ENCODE data around the gene ANO1. TPM values are rescaled to one million over a fixed set of nuclear protein-coding genes. Genes with fewer than 3 reads are reported as not detected.

Gene ANO1
- total RNA-seq, 1 donor from 2014 or later, result under 0.01 TPM

DNA sequence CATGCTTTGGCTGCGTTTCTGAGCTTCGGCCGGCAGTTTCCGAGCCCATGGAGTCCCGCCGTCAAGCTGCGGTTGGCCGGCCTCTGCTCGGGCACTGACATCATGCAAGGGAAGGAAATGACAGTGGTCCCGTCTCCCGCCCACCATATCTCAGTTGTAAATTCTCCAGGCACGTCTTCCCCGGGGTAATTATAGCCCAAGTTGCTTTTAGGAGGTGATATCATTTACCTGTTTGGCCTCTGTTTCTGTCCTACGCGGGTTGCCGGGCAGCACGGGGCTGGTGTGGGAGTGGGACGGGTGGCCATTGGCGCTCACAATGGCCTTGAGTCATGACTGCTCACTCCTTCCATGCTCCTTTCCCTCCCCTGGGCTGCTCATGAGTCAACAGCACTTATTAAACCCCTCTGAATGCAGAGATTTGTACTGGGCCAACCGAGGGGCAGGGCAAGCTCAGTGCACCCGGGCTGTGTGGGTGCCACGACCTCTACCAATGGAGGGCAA, 4.2 kb upstream of the ANO1 start:
- DNase-seq, result peak; percentile 84

DNA sequence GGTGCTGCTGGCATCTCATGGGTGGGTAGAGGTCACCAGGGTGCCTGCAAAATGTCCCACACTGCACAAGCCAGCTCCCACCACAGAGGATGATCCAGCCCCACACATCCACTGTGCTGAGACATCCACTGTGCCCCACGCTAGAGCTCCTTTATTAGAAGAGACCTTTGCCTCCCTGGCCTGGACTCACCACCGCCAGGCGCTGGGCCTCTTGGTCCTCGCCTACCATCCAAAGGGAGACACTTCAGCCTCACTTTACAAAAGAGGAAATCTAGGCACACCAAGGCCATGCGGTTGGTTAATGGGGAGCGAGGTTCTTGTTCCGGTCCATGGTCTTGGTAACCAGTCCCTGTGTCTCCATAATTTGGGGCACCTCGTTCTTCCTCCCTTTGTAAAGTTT, 3.4 kb upstream of the ANO1 start:
- no peak for DNase-seq

DNA sequence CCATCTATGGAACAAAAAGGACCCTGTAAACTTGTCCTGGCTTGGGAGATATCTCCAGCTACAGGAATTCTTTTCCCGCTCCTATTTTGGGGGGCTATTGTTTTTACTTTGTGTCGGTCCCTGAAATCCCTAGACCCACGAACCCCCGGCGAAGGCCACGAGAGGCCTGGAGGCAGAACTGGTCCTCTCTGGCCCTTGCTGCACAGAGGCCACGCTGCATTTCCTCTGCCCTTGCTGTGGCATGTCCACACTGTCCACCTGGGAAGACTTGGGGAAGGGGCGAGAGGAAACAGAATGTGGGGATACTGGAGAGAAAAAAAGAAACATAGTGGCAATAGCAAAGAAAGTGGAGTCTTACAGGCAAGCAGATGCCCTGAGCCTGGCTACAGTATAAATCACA, 2.3 kb upstream of the ANO1 start:
- no peak for DNase-seq

DNA sequence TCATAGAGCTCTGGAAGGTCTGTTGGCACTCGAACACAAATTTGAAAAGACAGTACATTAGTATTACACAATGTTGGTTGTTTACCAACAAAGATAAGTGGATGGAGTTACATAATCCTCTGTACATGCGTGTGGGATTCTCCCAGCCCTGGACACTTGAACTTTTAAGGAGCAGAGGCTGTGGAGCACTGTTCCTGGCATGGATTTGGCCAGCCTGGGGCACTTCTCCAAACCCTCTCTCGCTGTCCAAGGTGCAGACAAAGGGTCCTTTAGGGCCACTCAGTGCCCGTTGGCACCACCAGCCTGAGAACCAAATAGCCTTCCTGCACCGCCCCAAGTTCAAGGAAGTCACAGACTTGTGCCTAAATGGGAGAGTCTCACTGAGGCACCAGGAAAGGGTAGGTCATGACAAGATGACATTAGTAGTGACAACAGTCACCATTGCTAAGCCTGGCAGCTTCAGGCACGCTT, 1.6 kb upstream of the ANO1 start:
- no peak for DNase-seq

DNA sequence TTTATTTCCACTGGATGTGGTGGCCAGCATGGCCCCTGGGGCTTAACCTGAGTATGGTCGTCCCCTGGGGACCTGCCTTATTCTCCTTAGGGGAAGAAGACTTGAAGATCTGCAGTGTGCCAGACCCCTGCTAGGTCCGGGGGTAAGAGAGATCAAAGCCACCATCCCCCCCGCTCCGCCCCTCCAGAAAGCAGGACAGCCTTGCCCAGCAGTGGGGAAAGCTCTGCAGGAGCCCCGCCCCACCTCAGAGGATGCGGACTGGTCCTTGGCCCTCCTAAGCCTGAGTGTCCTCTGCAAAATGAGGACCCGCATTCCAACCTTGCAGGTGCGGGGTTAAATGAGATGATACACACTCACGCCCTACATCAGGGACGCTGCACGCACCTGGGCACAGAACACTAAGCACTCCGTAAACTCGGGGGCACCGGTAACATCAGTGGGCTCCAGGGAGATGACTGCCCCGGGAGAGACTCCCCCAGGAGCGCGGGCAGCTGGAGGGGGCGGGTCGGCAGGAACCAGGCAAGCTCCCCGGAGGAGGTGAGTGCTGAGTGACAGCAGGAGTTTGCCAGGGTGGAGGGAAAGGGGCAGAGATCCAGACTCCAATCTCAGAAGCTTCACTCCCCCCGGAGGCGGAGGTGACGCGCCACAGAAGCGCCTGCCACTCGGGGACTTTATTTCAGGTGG, 564 bp upstream of the ANO1 start:
- DNase-seq, result no peak

DNA sequence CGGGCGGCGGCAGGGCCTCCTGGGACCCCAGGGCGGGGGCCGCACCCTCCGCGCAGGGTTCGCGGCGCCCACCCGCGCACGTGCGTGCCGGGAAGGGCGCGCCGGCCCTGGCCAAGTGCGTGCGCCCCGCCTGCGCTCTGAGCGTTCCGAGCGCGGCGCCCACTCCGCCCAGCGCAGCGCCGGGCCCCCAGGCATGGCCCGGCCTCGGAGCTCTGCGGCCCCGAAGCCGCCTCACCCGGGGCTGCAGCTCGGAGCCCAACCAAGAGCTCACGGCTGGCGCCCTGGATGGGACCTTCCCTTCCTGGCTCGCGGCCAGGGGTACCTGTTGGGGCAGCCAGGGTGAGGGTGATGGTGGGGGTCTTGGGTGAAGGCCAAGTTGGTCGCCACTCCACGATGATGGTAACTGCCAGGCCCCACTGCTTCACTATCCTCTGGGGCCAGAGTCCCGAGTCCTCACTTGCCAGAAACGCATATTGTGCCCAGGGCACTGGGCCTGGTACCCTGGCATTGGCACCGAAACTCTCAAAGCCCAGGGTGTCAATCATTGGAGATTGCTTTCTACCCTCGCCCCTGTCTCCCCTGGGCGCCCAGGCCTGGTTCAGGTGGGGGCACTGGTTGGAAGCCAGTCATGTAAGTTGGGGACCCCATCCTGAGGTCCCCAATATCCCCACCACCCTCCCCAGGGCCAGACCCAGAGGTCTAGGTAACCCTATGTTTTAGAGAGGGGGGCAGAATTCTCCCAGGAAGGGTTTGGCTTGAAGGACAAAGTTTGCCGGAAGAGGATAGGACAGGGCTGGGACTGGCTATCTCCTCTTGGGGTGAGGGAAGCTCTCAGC, 882 bp downstream of the ANO1 start:
- no peak for DNase-seq

DNA sequence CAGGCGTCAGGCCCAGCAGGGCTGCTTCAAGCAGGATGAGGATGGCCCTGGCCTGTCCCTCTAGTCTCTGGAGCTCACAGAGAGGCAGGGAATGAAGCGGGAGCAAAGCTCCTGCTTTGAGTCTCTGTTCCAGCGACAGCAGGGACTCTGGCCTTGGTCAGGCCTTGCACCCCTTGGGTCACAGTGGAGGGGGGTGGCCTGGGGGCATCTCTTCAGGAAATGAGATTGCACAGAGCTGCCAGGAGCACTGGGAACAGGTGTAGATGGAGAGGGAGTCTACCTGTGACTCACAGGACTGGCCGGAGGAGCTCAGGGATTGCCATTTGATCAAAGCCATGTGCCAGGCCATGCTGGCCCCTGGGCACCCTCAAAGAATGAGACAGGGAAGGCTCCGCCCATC, 1.6 kb downstream of the ANO1 start:
- no peak for DNase-seq

DNA sequence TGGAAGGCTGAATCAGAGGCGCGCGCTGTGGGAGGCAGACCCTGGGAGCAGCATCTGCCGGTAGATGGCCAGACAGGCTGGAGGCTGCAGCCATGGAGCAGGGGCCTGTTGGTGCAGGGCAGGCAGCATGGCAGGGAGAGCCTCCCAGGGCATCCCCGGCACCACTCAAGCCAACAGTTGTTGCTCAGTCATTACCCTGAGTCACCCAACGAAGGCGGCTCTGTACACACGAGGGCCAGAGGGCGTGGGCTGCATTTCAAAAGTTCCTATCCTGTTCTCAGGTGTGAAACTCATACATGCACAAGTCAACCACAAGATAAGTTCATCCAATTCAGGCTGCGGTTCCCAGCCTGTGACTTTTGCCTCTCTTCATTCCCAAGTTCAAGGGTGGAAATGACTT, 2.6 kb downstream of the ANO1 start:
- DNase-seq, result no peak

DNA sequence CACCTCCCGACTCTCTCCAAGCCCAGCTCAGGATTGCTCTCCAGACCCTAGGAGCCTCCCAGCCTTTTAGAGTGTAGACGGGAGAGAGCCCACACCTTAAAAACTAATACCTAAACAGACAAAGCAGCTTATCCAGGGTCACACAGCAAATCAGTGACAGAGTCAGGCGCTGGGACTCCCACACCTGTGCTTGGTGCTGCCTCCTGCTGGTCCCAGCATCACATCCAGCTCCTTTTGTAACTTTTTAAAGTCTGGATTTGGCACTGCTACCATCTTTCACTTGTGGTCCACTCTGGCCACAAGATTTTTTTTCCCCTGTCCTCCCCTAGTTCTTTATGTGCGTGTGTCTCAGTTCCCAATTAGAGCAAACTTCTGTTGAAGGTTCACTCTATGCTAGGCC, 4.7 kb downstream of the ANO1 start:
- DNase-seq, result peak; percentile 24

DNA sequence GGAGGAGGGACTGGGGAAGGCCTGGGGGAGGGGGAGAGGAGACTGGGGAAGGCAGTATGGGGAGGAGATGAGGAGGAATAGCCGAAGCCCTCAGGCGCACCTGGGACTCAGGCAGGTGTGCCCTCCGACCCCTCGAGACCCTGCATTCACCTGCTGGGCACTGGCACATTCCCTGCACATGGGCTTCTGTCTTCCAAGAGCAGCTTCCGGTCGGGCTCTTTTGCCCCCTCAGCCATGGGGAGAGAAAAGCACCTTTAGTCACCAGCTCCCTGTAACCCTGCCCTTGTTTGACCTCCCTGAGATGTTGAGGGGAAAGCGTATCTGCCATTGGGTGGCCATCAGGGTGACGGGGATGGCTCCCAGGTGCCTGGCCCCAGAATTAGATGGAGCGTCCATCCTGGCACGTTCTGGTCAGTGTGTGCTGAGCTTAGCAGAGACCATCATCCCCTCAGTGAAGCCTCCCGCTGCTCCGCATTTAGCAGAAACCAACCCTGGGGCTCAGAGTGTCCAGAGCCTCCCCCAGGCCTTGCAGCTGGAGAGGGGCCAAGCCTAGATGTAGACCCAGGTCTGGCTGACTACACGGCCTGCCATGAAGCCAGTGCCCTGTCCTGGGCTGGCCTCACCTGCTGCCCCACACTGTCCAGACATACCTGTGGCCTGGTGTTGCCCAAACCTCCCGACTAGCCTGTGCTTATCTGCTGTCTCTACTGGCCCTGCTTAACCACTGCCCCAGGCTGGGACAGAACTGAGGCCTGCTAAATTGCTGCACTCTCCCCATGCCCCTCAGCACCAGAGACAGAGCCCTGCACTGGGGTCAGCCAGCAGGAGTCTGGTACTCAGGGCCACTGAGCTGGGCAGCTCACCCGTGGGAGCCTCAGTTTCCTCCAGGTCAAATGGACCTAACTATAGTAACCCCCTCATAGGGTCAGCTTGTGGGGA, 6.2 kb downstream of the ANO1 start:
- no peak for DNase-seq

DNA sequence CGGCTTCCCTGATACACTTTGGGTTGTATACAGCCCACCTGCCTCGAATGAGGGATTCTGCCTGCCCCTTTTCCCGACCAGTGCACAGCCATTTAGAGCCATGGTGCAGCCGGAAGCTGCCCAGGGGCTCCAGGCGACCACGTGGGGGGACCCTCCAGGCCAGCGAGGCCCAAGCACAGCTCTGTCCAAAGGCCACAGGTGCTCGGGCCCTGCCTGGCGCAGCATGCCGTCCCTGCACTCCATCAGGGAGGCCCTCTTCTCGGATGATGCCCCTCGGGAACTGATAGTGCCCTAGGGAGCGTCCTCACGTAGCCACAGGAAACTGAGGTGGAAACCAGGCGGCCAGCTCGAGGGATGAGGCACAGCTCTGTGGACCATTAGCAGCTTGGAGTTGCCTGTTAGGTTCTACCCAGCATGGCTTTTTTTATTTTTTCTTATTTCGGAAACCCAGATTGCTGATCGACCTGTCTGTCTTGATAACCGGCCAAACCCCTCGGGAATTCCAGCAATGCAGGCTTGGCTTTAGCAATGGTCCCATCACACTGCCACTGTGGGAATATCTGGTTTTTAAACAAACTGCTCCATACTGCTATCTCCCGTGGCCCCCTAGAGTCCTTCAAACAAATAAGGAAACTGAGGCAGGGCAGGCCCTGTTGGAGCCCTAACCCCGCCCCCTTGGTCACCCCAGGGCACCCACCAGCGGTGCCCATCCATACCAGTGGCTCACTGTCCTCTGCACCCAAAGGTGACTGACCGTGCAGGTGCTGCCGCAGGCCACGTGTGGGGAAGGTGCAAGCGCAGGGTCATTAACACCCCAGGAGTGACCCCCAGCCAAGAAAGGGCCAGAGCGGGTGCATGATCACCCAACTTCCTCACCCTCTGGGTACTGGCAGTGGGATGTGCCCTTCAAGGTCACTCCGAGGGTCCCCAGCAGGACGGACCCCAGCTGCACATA, 8.0 kb downstream of the ANO1 start:
- DNase-seq, result no peak

DNA sequence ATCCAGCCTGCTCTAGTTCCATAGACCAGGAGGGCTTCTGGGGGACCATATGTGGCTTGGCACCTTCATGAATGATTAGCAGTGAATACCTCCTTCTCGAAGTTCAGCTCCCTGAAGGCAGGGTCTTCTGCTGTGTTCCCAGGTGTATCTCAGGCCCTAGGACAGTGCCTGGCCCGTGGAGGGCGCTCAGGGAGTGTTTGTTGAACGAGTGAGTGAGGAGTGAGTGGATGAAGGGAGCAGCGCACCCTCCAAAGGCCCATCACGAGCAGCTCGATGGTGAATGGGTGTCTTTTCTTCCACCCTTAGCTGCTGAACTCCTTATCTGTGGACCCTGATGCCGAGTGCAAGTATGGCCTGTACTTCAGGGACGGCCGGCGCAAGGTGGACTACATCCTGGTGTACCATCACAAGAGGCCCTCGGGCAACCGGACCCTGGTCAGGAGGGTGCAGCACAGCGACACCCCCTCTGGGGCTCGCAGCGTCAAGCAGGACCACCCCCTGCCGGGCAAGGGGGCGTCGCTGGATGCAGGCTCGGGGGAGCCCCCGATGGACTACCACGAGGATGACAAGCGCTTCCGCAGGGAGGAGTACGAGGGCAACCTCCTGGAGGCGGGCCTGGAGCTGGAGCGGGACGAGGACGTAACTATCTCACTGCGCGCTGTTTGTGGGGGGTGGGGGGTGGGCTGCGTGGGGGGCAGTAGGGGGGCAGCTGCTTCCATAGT, 9.5 kb downstream of the ANO1 start:
- no peak for DNase-seq

DNA sequence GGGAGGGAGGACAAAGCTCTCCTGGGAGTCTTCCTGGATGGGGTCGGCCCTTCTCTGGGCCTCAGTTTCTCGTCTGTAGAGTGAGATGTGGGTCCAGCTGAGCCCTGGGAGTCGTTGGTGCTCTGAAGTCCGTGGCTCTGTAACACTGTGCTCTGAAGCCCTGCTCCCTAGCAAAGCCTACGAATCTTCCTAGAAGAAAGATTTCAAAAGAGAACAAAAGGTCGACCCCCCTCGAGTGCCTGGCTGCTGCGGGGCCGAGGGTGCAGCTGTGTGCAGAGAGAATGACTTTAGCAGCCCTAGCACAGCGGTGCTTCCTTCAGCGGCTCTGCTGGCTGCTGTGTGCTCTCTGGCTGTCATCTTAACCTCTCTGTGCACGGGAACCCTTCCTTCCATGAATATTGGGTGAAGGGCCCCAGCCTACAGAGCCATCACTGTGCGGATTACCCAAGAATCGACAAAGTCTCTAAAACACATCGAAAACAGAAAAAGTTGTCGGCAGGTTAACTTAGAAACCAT, 10.7 kb downstream of the ANO1 start:
- DNase-seq, result no peak

DNA sequence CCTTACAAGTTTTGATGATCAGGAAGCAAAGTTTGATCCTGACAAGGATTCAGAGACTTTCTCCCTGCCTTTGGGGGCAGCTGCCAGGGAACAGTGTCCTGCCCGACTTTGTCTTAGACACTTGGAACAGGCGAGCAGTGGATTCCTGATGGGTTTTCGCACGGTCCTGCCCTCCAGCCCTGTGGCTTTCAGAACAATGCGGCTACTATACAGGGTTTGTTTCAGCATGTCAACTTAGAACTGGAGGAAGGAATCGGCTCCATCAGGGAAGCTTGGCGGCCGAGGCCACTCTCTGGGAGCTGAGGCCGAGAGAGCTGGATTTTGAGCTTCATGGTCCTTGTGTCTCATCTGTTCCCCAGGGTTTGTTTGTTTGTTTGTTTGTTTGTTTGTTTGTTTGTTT, 11.5 kb downstream of the ANO1 start:
- no peak for DNase-seq

DNA sequence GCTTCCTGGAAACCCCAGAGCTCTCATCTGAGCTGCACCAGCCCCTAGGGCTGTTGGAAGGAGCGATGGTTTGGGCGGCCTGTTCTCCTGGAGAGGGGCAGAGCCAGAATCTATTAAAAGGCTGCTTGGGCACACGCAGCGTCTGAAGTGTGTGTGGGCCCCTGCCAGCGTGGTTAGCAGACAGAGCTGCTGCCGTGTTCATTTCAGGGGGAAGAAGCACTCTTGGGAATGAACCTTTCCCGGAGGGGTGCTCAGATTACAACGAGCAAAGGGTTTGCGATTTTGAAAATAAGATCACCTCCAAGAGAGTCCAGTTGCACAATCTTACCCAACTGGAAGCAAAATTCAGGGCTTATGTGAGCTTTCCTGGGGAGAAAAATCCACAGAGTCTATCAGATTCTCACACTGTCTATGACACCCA, 12.9 kb downstream of the ANO1 start:
- no peak for DNase-seq

DNA sequence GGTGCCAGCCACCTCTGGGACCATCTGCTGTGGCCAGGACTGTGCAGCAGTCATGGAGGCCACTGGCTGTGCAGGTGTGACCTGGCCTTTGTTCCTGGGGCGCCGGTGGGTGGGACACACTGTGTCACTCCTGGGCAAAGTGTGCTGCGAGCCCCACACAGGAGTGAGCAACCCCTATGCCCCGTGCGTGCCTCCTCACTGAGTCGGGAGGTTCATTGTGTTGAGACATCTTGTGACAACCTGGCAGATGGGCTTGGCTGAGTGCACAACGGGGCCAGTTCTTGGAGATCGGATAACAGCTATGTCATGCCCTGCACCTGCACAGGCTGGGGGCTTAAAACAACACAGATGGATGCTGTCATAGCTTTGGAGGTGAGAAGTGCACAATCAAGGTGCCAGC, 13.5 kb downstream of the ANO1 start:
- DNase-seq, result no peak

DNA sequence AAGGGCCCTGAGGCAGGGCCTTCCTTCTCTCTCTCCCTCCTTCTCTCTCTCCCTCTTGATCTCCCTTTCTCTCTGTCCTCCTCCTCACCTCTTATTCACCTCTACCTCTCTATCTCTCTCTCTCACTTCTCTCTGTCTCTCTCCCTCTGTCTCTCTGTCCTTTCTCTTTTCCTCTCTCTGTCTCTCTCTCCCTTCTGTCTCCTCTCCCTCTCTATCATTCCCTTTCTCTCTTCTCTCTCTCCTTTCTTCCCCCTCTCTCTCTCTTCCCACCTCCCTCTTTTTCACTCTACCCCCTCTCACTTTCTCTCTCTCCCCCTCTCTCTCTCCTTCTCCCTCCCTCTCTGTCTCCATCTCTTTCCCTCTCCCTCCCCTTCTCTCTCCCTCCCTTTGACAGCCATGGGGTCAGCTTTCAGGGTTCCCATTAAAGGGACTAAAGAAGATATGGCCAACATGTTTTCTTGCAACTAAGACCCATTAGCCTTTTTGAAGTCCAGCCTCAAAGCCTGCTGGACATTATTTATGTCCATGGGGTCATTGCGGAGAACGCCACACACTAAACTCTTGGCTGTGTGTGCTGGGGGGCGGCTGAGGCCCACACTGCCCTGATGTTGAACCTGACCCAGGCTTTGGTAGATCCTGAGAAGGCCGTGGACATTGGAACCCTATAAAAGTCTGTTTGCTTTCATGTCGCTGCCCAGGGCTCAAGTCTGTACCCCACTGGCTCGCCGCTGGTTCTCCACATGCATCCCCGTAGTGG, 15.0 kb downstream of the ANO1 start:
- DNase-seq, result no peak

DNA sequence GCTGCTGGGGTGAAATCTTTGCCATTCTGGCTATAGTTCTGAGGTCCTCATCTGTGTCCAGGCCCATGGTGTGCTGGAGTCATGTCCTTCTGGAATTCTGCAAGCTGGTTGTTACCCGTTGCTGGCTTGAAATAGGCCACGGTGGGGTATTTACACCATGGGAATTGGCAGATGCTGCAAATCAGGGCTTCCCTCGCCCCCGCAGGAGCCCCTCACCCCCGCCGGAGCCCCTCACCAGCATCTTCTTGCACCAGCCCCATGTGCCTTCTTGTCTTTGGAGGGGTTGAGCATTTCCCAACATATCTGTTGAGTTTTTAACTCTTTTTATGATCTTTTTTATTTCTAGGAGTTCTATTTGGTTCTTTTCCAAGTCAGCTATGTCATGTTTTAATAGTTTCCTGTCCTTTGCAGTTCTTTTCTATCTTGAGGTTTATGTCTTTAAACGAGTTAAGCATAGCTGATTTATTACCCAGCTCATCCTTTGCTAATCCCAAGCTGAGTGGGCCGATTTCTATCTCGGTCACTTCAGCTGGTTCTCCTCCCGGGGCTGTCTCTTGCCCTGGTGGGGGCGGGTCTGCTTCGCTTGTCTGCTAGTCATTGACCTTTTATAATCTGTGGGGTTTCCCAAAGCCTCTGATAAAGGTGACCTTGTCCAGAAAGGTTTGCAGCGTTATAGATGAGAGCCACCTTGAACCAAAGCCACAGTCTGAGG, 17.6 kb downstream of the ANO1 start:
- DNase-seq, result no peak
